Measurements from ENCODE around the gene SELENOF.

- TF ChIP-seq CTCF (IDR thresholded peaks at IDR 0.05), result no peak
- no peak for TF ChIP-seq POLR2A (IDR thresholded peaks at IDR 0.05)
Measured at GRCh38 chr1:86852782-86853408, 61.0 kb downstream of the SELENOF start.
